Endothelial cell of umbilical vein (primary cell): ENCODE measurements around the gene NDC80. TPM values are rescaled to one million over a fixed set of nuclear protein-coding genes. Genes with fewer than 3 reads are reported as not detected.

Source experiments
- BruUV-seq: library from RNA; stranded (reverse); fragments of 400-500 nt; replicated peaks from 2 replicates; lab custom pipeline; 2021; lab: Mats Ljungman, UMichigan
- CTCF ChIA-PET: fragments of 300-600, 350-600 bp; sonication (Branson Sonifier 250); formaldehyde crosslinking; loops from one replicate; lab custom pipeline; 2021; ENCODE audit warnings: antibody characterized with exemption, inconsistent platforms; lab: Charles Lee
- POLR2A ChIA-PET: fragments of 300-600, 350-600 bp; sonication (Branson Sonifier 250); formaldehyde crosslinking; loops from one replicate; lab custom pipeline; 2021; ENCODE audit warnings: antibody characterized with exemption, inconsistent platforms; lab: Charles Lee
- DNase-seq: peaks from one replicate; pipeline ENCODE4 v3.0.0-alpha.2; 2011; ENCODE audit warnings: low read depth, low spot score
- FAIRE-seq: peaks from 2 replicates; lab custom pipeline; 2011; peaks lifted over from hg19 to GRCh38; lab: Jason Lieb, UNC
- H2AFZ ChIP-seq: 2 replicates; pipeline ENCODE4 v1.6.0; 2012; ENCODE audit warnings: low read depth, low read length, control low read depth, inconsistent platforms
- H3K27ac ChIP-seq: 2 replicates; pipeline ENCODE4 v1.5.1; 2011; ENCODE audit warnings: low read depth, mild to moderate bottlenecking, control low read depth, low read length, moderate library complexity; ENCODE audit not compliant: insufficient read depth
- H3K27me3 ChIP-seq, 2 experiments: 2 replicates each; pipeline versions ENCODE4 v1.6.0 to v1.6.1; 2011; ENCODE audit warnings: low read length in 2 of 2, mixed read lengths in 1 of 2; ENCODE audit not compliant: control insufficient read depth in 2 of 2, insufficient read depth in 2 of 2
- H3K36me3 ChIP-seq, 2 experiments: 2 replicates in 1 of 2; 3 replicates in 1 of 2; pipeline ENCODE4 v1.5.1; 2011; ENCODE audit warnings: low read length in 2 of 2, mild to moderate bottlenecking in 1 of 2, moderate library complexity in 1 of 2; ENCODE audit not compliant: control insufficient read depth in 2 of 2, insufficient read depth in 2 of 2; ENCODE audit errors: extremely low read depth in 1 of 2
- H3K4me1 ChIP-seq: 3 replicates; pipeline ENCODE4 v1.5.1; 2011; ENCODE audit warnings: mild to moderate bottlenecking, low read length; ENCODE audit not compliant: control insufficient read depth, insufficient read depth; ENCODE audit errors: extremely low read depth
- H3K4me2 ChIP-seq: 2 replicates; pipeline ENCODE4 v1.6.1; 2011; ENCODE audit warnings: low read length, control low read depth, mixed read lengths; ENCODE audit not compliant: insufficient read depth
- H3K4me3 ChIP-seq, 3 experiments: fragments of 200-600 bp in 1 of 3; sonication (generic), shearing (Covaris generic) in 1 of 3; replicated peaks in 1 of 3; 2 replicates each; pipeline ENCODE4 v1.5.1; 2011 to 2016; ENCODE audit warnings: control low read depth in 3 of 3, low read length in 3 of 3, mild to moderate bottlenecking in 2 of 3, inconsistent platforms in 1 of 3, low read depth in 1 of 3, moderate library complexity in 1 of 3; ENCODE audit not compliant: insufficient read depth in 1 of 3
- H3K79me2 ChIP-seq: 2 replicates; pipeline ENCODE4 v1.6.0; 2012; ENCODE audit warnings: low read length, inconsistent platforms; ENCODE audit not compliant: control insufficient read depth, insufficient read depth
- H3K9ac ChIP-seq: replicated peaks from 2 replicates; pipeline ENCODE3; 2011; ENCODE audit warnings: low read length, control low read depth; ENCODE audit not compliant: insufficient read depth; ENCODE audit errors: extremely low read depth
- H3K9me1 ChIP-seq: replicated peaks from 3 replicates; pipeline ENCODE4 v1.6.0; 2011; ENCODE audit warnings: mild to moderate bottlenecking, low read length; ENCODE audit not compliant: control insufficient read depth, insufficient read depth; ENCODE audit errors: extremely low read depth
- H3K9me3 ChIP-seq: replicated peaks from 2 replicates; pipeline ENCODE4 v1.5.1; 2012; ENCODE audit warnings: low read length, inconsistent platforms; ENCODE audit not compliant: control insufficient read depth, insufficient read depth
- H4K20me1 ChIP-seq: replicated peaks from 2 replicates; pipeline ENCODE3; 2011; ENCODE audit warnings: mild to moderate bottlenecking, low read length; ENCODE audit not compliant: control insufficient read depth, insufficient read depth; ENCODE audit errors: extremely low read depth
- EZH2 ChIP-seq: IDR thresholded peaks from 2 replicates; pipeline ENCODE4 v1.6.1; 2012; ENCODE audit warnings: borderline replicate concordance, low read depth, mild to moderate bottlenecking, moderate library complexity, low read length, inconsistent platforms; ENCODE audit not compliant: severe bottlenecking
- FOS ChIP-seq: IDR thresholded peaks from 2 replicates; pipeline ENCODE4 v1.6.1; 2011; ENCODE audit warnings: mild to moderate bottlenecking, low read length, moderate library complexity, borderline replicate concordance; ENCODE audit not compliant: insufficient read depth
- GATA2 ChIP-seq: IDR thresholded peaks from 2 replicates; pipeline ENCODE4 v1.7.0; 2011; ENCODE audit warnings: low read depth, mild to moderate bottlenecking, moderate library complexity, mixed read lengths, low read length; ENCODE audit not compliant: insufficient read length, insufficient read depth
- JUN ChIP-seq: IDR thresholded peaks from 2 replicates; pipeline ENCODE4 v1.6.1; 2011; ENCODE audit warnings: borderline replicate concordance, low read depth; ENCODE audit not compliant: insufficient read length, insufficient read depth
- MAX ChIP-seq: IDR thresholded peaks from 2 replicates; pipeline ENCODE4 v1.6.1; 2011; ENCODE audit not compliant: insufficient read depth, insufficient read length
- MYC ChIP-seq: IDR thresholded peaks from one replicate; pipeline ENCODE4 v1.6.1; 2011; ENCODE audit warnings: mild to moderate bottlenecking, low read depth, low read length
- POLR2A ChIP-seq: IDR thresholded peaks from 2 replicates; pipeline ENCODE4 v1.6.1; 2012; ENCODE audit warnings: low read depth, mild to moderate bottlenecking, control low read depth, low read length
- POLR2AphosphoS5 ChIP-seq: IDR thresholded peaks from 2 replicates; pipeline ENCODE4 v1.6.1; 2012; ENCODE audit warnings: low read depth, mild to moderate bottlenecking, control low read depth, low read length, moderate library complexity; ENCODE audit not compliant: insufficient read depth
- dilution Hi-C: fragments of 300-500 bp; cut with MboI; formaldehyde crosslinking; loops from one replicate; pipeline ENCODE4 v1.15.0; 2019; ENCODE audit warnings: low sequenced_read_pairs; ENCODE audit not compliant: extremely low pct_ligation_motif_present
- intact Hi-C: fragments of 100-400 bp; cut with micrococcal nuclease; formaldehyde crosslinking; loops from one replicate; pipeline ENCODE4 v1.10.0; 2022
- polyA plus RNA-seq, 4 experiments: library from polyadenylated mRNA; depleted of rRNA in 3 of 4; stranded (reverse) in 3 of 4; unstranded in 1 of 4; fragments of >200 nt; gene quantifications; 2 replicates each; pipeline versions ENCODE4 v1.2.1 to v1.2.3, GENCODE V29; 2011 to 2012; ENCODE audit warnings: missing spikeins in 1 of 4
- total RNA-seq: library from RNA; stranded (reverse); gene quantifications from 2 replicates; pipeline ENCODE4 v1.2.3, GENCODE V29; 2021
- TF ChIP-seq, protein P1 (sequence below), 2 donors: IDR thresholded peaks; 1 replicate in 1 of 2; 2 replicates in 1 of 2; pipeline ENCODE4 v1.5.1; 2011; ENCODE audit warnings: low read length in 2 of 2, mild to moderate bottlenecking in 2 of 2, moderate library complexity in 2 of 2, control low read depth in 1 of 2, inconsistent platforms in 1 of 2, low read depth in 1 of 2; ENCODE audit not compliant: insufficient read depth in 1 of 2; ENCODE audit errors: extremely low read depth in 1 of 2

The NDC80 gene
- total and polyA plus RNA-seq, 2 donors (not counting 3 experiments of a cell fraction or from before 2014, with no cell fraction given) = 6.2 to 43.2 TPM

DNA sequence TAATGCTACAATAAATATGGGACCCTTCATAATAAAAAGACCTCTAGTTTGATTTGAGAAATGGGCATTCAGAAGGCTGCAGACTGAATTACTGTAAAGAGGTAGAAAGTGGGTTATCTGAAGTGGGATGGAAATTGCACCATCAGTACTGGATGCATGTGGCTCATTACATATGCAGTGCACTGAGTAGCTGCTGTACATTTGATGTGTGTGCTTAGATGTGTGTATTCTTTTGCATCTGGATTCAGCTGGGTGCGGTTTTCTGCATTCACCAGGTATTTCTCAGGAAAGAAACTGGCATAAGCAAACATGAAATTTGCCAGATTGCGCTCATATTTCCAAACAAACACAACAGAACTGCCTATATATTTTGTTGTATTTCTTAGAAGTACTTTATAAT is 38.2 kb downstream of the NDC80 start:
- Histone ChIP-seq H3K9me3 (no peaks in the 10 kb centered on the region), H4K20me1 (no peaks in the 10 kb centered on the region), H3K9ac (no peak overlapping the region), H3K4me1 (peaks cover 4% of the 10 kb centered on the region), H3K27me3 (no peaks in the 10 kb centered on the region), H2AFZ (no peak overlapping the region), H3K4me2 (no peak overlapping the region), H3K27ac (no peak overlapping the region), H3K4me3 (no peak overlapping the region), H3K36me3 (peaks cover 0 to 9% of the 10 kb centered on the region in 2 experiments), H3K9me1 (no peaks in the 10 kb centered on the region), H3K79me2 (no peaks in the 10 kb centered on the region)
- DNase-seq (no peak), FAIRE-seq (no peak)
- intact Hi-C loops (loop anchor here (5.0 kb wide), 1 partner anchor 48 kb away; the partner anchor contains the start of gene SMCHD1), dilution Hi-C loops (no loop called here)
- ChIA-PET CTCF (no interaction called here), POLR2A (no interaction called here)
- no TSS peak for BruUV-seq
- TF ChIP-seq JUN (no peak), GATA2 (no peak)

GRCh38 chr18:2610549-2610948 is 39.2 kb downstream of the NDC80 start:
- H3K9me1 ChIP-seq = no peaks in the 10 kb centered on the region
- CTCF ChIA-PET = no interaction called here
- no peak overlapping the region for H3K4me3 ChIP-seq
- H3K4me2 ChIP-seq = no peak overlapping the region
- H3K9ac ChIP-seq = no peak overlapping the region
- H3K27me3 ChIP-seq = no peaks in the 10 kb centered on the region
- no TSS peak for BruUV-seq
- H2AFZ ChIP-seq = no peak overlapping the region
- peaks cover 1 to 13% of the 10 kb centered on the region in 2 experiments for H3K36me3 ChIP-seq
- DNase-seq (no peak), FAIRE-seq (no peak)
- H3K79me2 ChIP-seq = no peaks in the 10 kb centered on the region
- intact Hi-C loops = no loop called here
- no peaks in the 10 kb centered on the region for H4K20me1 ChIP-seq
- peaks cover 3% of the 10 kb centered on the region for H3K4me1 ChIP-seq
- dilution Hi-C loops = no loop called here
- POLR2A ChIA-PET = no interaction called here
- no peak for TF ChIP-seq POLR2AphosphoS5
- no peak for TF ChIP-seq FOS
- no peak for TF ChIP-seq EZH2
- TF ChIP-seq POLR2A = no peak
- TF ChIP-seq MAX = no peak
- TF ChIP-seq GATA2 = no peak
- TF ChIP-seq MYC = no peak
- TF ChIP-seq, protein P1, sequence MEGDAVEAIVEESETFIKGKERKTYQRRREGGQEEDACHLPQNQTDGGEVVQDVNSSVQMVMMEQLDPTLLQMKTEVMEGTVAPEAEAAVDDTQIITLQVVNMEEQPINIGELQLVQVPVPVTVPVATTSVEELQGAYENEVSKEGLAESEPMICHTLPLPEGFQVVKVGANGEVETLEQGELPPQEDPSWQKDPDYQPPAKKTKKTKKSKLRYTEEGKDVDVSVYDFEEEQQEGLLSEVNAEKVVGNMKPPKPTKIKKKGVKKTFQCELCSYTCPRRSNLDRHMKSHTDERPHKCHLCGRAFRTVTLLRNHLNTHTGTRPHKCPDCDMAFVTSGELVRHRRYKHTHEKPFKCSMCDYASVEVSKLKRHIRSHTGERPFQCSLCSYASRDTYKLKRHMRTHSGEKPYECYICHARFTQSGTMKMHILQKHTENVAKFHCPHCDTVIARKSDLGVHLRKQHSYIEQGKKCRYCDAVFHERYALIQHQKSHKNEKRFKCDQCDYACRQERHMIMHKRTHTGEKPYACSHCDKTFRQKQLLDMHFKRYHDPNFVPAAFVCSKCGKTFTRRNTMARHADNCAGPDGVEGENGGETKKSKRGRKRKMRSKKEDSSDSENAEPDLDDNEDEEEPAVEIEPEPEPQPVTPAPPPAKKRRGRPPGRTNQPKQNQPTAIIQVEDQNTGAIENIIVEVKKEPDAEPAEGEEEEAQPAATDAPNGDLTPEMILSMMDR (IDR thresholded peaks at IDR 0.05; ENCODE audit: extremely low read depth in 1 of 2, insufficient read depth in 1 of 2, low read depth in 1 of 2, low read length in 2 of 2) = no peak
- no peak for TF ChIP-seq JUN
- no peak overlapping the region for H3K27ac ChIP-seq
- H3K9me3 ChIP-seq = no peaks in the 10 kb centered on the region
